GM19035 (cell line): ENCODE data around the gene STAT5A.

ENCODE experiments used
- ATAC-seq: cut with Tn5 transposase; IDR thresholded peaks from one replicate; pipeline ENCODE4 v1.9.1; 2021; ENCODE audit not compliant: unreplicated experiment

The STAT5A gene

GRCh38 chr17:42322382-42323267, 34.3 kb downstream of the STAT5A start:
- peak; percentile 81 for ATAC-seq

DNA sequence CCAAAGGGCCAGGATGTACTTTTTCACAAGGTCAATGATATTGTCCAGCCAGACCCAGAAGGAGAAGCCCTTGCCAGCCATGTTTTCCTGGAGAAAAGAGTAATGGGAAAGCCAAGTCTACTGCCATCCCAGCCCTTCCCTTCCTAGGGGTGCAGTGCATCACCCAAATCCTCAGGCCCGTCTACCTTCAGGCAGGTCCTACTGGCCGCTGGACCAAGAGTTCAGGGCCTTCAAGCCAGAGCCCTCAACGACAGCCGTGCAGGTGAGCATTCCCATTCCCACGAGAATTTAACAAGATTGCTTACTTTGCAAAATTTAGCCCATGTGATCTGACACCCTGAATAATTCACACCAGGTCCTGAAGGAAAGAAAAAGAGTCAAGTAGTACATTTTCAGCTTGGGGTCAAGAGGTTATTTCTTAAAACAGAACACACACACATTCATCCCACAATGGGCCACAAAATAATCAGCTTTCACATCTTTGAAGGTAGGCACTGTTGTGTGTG, 35.0 kb downstream of the STAT5A start:
- no peak for ATAC-seq

GRCh38 chr17:42325026-42325425, 36.7 kb downstream of the STAT5A start:
- no peak for ATAC-seq

GRCh38 chr17:42329025-42329976, 41.0 kb downstream of the STAT5A start:
- ATAC-seq: no peak

DNA sequence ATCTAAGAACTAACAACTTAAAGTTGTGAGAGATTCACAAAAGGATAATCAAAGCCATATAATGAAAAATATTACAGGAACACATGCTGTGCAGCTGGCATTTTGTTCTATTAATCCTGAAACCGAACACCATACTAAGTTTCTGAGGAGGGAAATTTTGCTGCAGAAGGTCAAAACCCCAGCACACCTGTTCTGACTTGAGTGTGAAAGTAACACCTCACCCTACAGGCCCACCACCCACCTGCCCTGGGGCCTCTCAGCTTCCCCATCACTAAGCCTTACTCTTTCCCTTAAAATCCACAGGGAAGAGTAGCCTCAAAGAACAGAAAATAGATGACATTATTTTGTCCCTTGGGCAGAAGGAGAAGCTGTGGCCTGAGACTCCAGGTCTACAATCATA, 44.8 kb downstream of the STAT5A start:
- no peak for ATAC-seq

DNA sequence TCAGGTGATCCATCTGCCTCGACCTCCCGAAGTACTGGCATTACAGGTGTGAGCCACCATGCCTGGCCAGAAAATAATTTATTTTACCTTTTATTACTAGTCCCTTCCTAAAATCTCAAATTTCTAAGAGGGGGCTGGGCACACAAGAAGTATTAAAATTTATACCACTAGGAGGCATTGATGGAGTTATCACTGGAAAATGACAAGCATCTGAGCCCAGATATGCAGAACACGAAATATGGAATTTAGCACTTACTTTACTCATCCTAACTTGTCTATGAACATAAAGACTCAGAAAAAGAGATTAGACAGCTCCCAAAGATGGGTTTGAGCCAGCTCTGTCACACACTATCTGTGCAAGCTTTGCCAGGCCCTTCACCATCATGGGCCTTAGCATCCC, 46.4 kb downstream of the STAT5A start:
- ATAC-seq: no peak

- peak; percentile 61 for ATAC-seq
These were observed 49.1 kb downstream of the STAT5A start for GRCh38 chr17:42337442-42337841.

DNA sequence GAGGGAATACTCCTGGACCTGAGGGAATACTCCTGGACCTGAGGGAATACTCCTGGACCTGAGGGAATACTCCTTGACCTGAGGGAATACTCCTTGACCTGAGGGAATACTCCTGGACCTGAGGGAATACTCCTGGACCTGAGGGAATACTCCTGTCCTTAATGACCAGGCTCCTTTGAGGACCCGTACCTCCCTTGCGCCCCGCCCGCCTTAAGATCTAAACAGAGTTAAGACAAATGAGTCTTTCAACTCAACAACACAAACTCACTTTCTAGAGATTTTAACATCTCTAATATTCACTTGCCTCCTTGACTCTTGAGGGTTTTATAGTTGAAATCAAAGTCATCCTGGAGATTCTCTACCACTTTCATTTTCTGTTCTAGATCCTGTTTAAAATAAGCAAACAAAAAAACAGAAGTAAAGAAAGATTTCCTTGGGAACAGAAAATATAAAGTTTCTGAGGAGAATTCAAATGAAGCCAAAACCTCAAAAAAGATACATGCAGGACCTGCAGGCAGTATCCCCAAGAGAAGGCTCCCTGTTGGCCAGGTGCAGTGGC, 50.2 kb downstream of the STAT5A start:
- ATAC-seq: no peak

- no peak for ATAC-seq
These were observed 50.9 kb downstream of the STAT5A start for GRCh38 chr17:42339221-42339620.

- no peak for ATAC-seq
These were observed 52.4 kb downstream of the STAT5A start for GRCh38 chr17:42340691-42341127.

DNA sequence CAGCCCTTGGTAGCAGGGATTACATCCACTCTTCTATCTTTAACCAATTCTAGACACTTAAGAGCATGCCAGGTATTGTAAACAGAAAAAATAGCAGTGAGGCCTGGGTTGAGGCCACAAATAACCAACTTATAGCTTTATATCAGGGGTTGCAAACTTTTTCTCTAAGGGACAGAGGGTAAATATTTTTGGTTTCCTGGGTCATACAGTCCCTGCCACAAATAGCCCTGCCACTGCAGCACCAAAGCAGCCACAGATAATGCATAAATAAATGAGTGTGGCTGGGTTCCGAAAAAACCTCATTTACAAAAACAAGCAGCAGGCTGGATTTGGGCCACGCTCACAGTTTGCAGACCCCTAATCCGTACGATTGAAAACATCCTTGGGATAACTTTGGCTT, 53.3 kb downstream of the STAT5A start:
- no peak for ATAC-seq

- ATAC-seq: no peak
These were observed 54.1 kb downstream of the STAT5A start for GRCh38 chr17:42342242-42343008.

DNA sequence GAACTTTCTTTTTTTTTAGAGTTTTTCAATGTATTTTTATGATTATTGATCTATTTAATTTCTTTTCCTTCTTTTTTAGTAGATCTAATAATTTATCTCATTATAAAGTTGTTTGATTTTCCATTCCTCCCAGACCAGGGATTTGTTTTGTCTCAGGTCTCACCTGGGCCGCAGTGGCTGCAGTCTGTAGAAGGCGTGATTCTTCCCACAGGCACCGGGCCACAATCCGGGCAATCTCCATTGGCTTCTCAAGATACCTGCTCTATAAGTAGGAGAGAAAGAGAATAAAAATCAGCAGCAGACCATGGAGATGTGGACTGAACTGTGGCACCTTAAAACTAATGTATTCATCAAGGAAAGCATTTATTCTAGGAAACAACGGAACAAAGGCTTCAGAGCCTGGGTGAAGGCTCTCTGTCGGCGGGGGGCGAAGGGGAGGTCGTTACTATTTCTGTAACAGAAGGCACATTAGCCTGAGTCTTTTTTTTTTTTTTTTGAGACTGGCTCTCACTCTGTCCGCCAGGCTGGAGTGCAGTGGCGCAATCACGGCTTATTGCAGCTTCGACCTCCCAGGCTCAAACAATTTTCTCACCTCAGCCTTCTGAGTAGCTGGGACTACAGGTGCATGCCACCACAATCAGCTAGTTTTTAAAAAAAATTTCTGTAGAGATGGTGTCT, 57.2 kb downstream of the STAT5A start:
- ATAC-seq: no peak

- no peak for ATAC-seq
These were observed 58.2 kb downstream of the STAT5A start for GRCh38 chr17:42346481-42346880.

DNA sequence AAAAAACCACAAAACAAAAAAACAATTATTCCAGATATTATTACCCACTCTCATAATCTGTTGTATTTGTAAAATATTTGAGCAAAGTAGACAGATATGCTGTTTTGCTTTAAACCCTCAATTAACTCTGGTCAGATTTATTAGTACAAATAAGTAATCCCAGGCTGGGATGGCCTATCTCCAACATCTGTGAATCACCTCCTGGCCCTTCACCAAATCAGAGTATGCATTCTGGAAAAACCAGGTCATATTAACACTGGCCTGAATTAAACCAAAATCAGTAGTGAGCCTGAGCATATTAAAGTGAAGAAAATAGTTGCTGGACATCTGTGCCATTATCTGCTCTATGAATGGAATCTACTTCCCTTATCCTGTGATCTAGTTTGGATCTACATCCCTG, 58.9 kb downstream of the STAT5A start:
- ATAC-seq: no peak

GRCh38 chr17:42347606-42348005, 59.3 kb downstream of the STAT5A start:
- no peak for ATAC-seq

- ATAC-seq: no peak
These were observed 59.8 kb downstream of the STAT5A start for GRCh38 chr17:42348104-42348503.

- no peak for ATAC-seq
These were observed 66.9 kb downstream of the STAT5A start for GRCh38 chr17:42354956-42355843.

DNA sequence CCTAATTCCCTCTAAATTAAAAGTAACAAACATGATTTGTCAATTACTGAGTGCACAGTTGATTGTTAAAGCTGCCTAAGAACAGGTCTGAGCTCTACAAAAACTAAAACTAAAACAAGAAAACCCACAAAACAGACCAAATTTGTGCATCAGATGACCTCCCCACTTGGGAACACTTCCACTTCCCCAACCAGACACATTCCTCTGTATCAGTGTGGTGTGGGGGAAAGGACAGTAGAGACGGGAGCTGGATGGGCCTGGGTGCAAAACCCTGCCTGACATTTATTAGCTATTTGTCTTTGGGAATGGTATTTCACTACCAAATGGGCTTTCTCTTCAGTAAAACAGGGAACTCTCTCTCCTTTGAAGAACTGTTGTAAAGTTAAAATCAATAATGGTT, 70.1 kb downstream of the STAT5A start:
- ATAC-seq: no peak
